Retinal pigment epithelial cell (primary cell): ENCODE data around the gene UNK.

ENCODE experiments used
- DNase-seq: peaks from one replicate; pipeline ENCODE4 v3.0.0-alpha.2; 2010; ENCODE audit warnings: low read depth
- H3K4me3 ChIP-seq: 2 replicates; pipeline ENCODE4 v1.5.1; 2011; ENCODE audit warnings: mild to moderate bottlenecking, low read length, control low read depth, moderate library complexity
- CTCF ChIP-seq: conservative IDR thresholded peaks from 2 replicates; pipeline ENCODE4 v1.5.1; 2011; ENCODE audit warnings: low read depth, low read length, control low read depth, inconsistent platforms

The UNK gene

GRCh38 chr17:75783069-75783783 lies 1.4 kb upstream of the UNK start:
- H3K4me3 ChIP-seq = no peak overlapping the region
- DNase-seq = no peak
- TF ChIP-seq CTCF = peak; percentile 78

GRCh38 chr17:75783803-75784472 lies 668 bp upstream of the UNK start:
- H3K4me3 ChIP-seq = peak overlapping the region; percentile 27
- no peak for TF ChIP-seq CTCF
- no peak for DNase-seq

- peak overlapping the region; percentile 61 for H3K4me3 ChIP-seq
- no peak for DNase-seq
- no peak for TF ChIP-seq CTCF
Observed at GRCh38 chr17:75785016-75785890, 647 bp downstream of the UNK start.

GRCh38 chr17:75791254-75791653 lies 6.6 kb downstream of the UNK start:
- TF ChIP-seq CTCF = no peak
- DNase-seq = no peak
- H3K4me3 ChIP-seq = no peak overlapping the region

- DNase-seq = no peak
- TF ChIP-seq CTCF = no peak
- no peak overlapping the region for H3K4me3 ChIP-seq
Observed at GRCh38 chr17:75793460-75793859, 8.9 kb downstream of the UNK start.

GRCh38 chr17:75795820-75796607 lies 11.4 kb downstream of the UNK start:
- no peak for DNase-seq
- no peak for TF ChIP-seq CTCF
- H3K4me3 ChIP-seq = no peak overlapping the region
